OCI-LY1 (cell line): ENCODE data around the gene CLDND1.

Source experiments
- H2AFZ ChIP-seq: fragments of 200-600 bp; sonication (generic), shearing (Covaris generic); 2 replicates; pipeline ENCODE4 v1.6.0; 2014; ENCODE audit warnings: antibody characterized with exemption, mild to moderate bottlenecking, low read length
- H3F3A ChIP-seq: fragments of 200-600 bp; sonication (generic), shearing (Covaris generic); 2 replicates; pipeline ENCODE4 v1.6.0; 2014; ENCODE audit warnings: mild to moderate bottlenecking, antibody characterized with exemption, low read length, moderate library complexity; ENCODE audit not compliant: insufficient read depth
- H3K27ac ChIP-seq: fragments of 200-600 bp; sonication (generic); 2 replicates; pipeline ENCODE4 v1.5.1; 2014; ENCODE audit warnings: low read length, mixed run types, mild to moderate bottlenecking, low read depth; ENCODE audit not compliant: poor library complexity, severe bottlenecking
- H3K27me3 ChIP-seq: fragments of 200-600 bp; sonication (generic); 2 replicates; pipeline ENCODE4 v1.6.0; 2014; ENCODE audit warnings: antibody characterized with exemption, mild to moderate bottlenecking, low read length, moderate library complexity; ENCODE audit not compliant: insufficient read depth
- H3K36me3 ChIP-seq: fragments of 200-600 bp; sonication (generic); 2 replicates; pipeline ENCODE4 v1.6.1; 2014; ENCODE audit warnings: mild to moderate bottlenecking, antibody characterized with exemption, low read length, moderate library complexity, mixed read lengths; ENCODE audit not compliant: insufficient read depth
- H3K4me1 ChIP-seq: fragments of 200-600 bp; sonication (generic); 2 replicates; pipeline ENCODE4 v1.5.1; 2014; ENCODE audit warnings: mild to moderate bottlenecking, low read length, moderate library complexity; ENCODE audit not compliant: insufficient read depth, severe bottlenecking
- H3K4me2 ChIP-seq: fragments of 200-600 bp; sonication (generic), shearing (Covaris generic); 2 replicates; pipeline ENCODE4 v1.6.1; 2014; ENCODE audit warnings: low read length
- H3K4me3 ChIP-seq: fragments of 200-600 bp; sonication (generic); 2 replicates; pipeline ENCODE4 v1.5.1; 2014; ENCODE audit warnings: low read length, low read depth, mild to moderate bottlenecking, mixed read lengths; ENCODE audit not compliant: poor library complexity, severe bottlenecking
- H3K79me2 ChIP-seq: fragments of 200-600 bp; shearing (Covaris generic); 2 replicates; pipeline ENCODE4 v1.6.1; 2016; ENCODE audit warnings: mixed run types, low read length, mixed read lengths; ENCODE audit not compliant: insufficient read depth
- H3K9ac ChIP-seq: fragments of 200-600 bp; sonication (generic), shearing (Covaris generic); 2 replicates; pipeline ENCODE4 v1.6.1; 2014; ENCODE audit warnings: mild to moderate bottlenecking, low read length, mixed read lengths
- H3K9me2 ChIP-seq: fragments of 200-600 bp; sonication (generic), shearing (Covaris generic); 2 replicates; pipeline ENCODE4 v1.6.1; 2014; ENCODE audit warnings: low read depth, mild to moderate bottlenecking, low read length, mixed read lengths
- H3K9me3 ChIP-seq: fragments of 200-600 bp; shearing (Covaris generic); 2 replicates; pipeline ENCODE4 v1.6.1; 2014; ENCODE audit warnings: low read length, mixed read lengths
- H4K20me1 ChIP-seq: fragments of 200-600 bp; sonication (generic), shearing (Covaris generic); 2 replicates; pipeline ENCODE4 v1.6.0; 2016; ENCODE audit warnings: mild to moderate bottlenecking, low read length; ENCODE audit not compliant: insufficient read depth
- EZH2 ChIP-seq: fragments of 200-600 bp; sonication (generic), shearing (Covaris generic); IDR thresholded peaks from 2 replicates; pipeline ENCODE4 v1.8.0; 2017; ENCODE audit warnings: borderline replicate concordance, mixed run types, mild to moderate bottlenecking, antibody characterized with exemption, low read length, moderate library complexity, mixed read lengths
- TF ChIP-seq, protein P1 (sequence below): fragments of 200-600 bp; sonication (generic), shearing (Covaris generic); IDR thresholded peaks from 2 replicates; pipeline ENCODE4 v1.5.1; 2017; ENCODE audit warnings: mild to moderate bottlenecking, antibody characterized with exemption, low read length, moderate library complexity, mixed read lengths

Gene CLDND1

DNA sequence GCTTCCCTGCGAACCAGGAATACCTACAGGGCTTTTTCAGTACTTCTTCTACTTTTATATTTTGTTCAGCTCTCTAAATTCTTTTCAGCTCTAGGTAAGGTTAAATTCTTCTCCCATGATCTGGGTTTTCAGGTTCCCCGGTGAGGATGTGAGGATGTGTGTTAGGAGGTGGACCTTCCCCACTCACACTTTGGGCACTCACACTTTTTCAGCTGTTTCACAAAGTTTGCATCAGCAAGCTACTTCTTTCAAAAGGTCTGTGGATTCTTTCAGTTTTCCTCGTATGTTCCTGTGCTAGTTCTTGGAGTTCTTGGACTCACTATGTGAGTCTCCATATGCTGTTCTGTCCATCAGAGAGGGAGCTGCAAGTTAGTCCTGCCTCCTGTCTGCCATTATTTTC, 39.1 kb downstream of the CLDND1 start:
- Histone ChIP-seq H4K20me1 (no peaks in the 10 kb centered on the region), H3K27me3 (no peaks in the 10 kb centered on the region), H3K9me2 (no peaks in the 10 kb centered on the region), H2AFZ (no peak overlapping the region), H3F3A (no peaks in the 10 kb centered on the region), H3K79me2 (no peaks in the 10 kb centered on the region), H3K9me3 (no peaks in the 10 kb centered on the region), H3K27ac (no peak overlapping the region), H3K36me3 (no peaks in the 10 kb centered on the region), H3K4me2 (no peak overlapping the region), H3K4me1 (no peaks in the 10 kb centered on the region), H3K4me3 (no peak overlapping the region), H3K9ac (no peak overlapping the region)
- TF ChIP-seq, protein P1, sequence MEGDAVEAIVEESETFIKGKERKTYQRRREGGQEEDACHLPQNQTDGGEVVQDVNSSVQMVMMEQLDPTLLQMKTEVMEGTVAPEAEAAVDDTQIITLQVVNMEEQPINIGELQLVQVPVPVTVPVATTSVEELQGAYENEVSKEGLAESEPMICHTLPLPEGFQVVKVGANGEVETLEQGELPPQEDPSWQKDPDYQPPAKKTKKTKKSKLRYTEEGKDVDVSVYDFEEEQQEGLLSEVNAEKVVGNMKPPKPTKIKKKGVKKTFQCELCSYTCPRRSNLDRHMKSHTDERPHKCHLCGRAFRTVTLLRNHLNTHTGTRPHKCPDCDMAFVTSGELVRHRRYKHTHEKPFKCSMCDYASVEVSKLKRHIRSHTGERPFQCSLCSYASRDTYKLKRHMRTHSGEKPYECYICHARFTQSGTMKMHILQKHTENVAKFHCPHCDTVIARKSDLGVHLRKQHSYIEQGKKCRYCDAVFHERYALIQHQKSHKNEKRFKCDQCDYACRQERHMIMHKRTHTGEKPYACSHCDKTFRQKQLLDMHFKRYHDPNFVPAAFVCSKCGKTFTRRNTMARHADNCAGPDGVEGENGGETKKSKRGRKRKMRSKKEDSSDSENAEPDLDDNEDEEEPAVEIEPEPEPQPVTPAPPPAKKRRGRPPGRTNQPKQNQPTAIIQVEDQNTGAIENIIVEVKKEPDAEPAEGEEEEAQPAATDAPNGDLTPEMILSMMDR, result no peak
- TF ChIP-seq EZH2, result no peak

DNA sequence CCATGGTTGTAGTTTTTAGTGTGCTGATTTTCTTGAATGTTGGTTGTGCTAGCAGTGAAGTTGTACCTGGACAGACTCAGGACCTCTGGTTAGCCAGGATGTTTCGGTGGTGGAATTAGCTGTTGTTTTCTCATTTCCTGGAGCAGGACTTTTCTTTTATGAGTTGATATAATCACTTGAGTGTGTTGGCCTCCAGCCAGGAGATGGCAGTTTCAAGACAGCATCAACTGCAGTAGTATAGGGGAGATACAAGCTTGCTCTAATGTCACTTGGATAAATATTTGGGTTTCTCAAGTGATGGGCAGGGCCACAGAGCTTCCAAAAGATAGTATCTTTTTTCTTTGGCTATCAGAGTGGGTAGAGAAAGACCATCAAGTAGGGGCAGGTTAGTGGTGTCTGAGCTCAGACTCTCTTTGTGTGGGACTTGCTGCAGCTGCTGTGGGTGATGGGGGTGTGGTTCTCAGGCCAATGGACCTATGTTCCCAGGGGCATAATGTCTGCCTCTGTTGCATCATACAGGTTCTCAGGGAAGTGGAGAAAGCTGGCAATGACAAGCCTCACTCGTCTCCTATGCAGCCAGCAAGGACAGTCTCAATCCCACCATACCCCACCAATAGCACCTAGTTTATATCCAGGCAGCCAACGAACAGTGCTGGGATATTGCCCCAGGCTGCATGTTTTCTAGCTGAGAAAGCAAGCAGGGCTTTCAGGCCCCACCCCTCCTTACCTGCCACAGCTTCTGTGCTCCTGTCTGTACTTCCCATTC, 39.8 kb downstream of the CLDND1 start:
- Histone ChIP-seq H3K4me3 (no peak overlapping the region), H2AFZ (no peak overlapping the region), H3K36me3 (no peaks in the 10 kb centered on the region), H3K9me3 (no peaks in the 10 kb centered on the region), H3K27ac (no peak overlapping the region), H4K20me1 (no peaks in the 10 kb centered on the region), H3K79me2 (no peaks in the 10 kb centered on the region), H3K9ac (no peak overlapping the region), H3K4me2 (no peak overlapping the region), H3F3A (no peaks in the 10 kb centered on the region), H3K4me1 (no peaks in the 10 kb centered on the region), H3K27me3 (no peaks in the 10 kb centered on the region), H3K9me2 (no peaks in the 10 kb centered on the region)
- no peak for TF ChIP-seq EZH2
- TF ChIP-seq, protein P1, result no peak
